Airway epithelial cell (primary cell): ENCODE data around the gene CCR8. TPM values are rescaled to one million over a fixed set of nuclear protein-coding genes. Genes with fewer than 3 reads are reported as not detected.

Experiments
- total RNA-seq: library from RNA; depleted of rRNA; stranded (reverse); fragments of >200 nt; gene quantifications from 2 replicates; pipeline ENCODE4 v1.2.3, GENCODE V29; 2015

CCR8 gene, protein sequence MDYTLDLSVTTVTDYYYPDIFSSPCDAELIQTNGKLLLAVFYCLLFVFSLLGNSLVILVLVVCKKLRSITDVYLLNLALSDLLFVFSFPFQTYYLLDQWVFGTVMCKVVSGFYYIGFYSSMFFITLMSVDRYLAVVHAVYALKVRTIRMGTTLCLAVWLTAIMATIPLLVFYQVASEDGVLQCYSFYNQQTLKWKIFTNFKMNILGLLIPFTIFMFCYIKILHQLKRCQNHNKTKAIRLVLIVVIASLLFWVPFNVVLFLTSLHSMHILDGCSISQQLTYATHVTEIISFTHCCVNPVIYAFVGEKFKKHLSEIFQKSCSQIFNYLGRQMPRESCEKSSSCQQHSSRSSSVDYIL
- total RNA-seq: not detected in 2 replicates

DNA sequence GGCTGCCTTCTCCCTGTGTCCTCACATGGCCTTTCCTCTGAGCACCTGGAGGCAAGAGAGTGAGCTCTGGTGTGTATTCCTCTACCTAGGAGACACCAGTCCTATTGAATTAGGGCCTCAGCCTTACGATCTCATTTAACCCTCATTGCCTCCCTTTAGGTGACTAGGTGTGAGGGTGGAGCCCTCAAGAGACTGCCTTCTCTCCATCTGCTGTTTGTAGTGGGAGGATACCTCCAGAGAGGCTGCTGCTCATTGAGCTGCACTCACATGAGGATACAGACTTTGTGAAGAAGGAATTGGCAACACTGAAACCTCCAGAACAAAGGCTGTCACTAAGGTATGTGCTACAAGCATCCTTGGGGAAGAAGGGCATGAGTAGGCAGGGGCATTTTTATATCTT lies at the start of gene CCR8:
TSS of gene CCR8 (plus strand) at position 217 of the 400 bp plus-strand sequence. CDS start 2,623 bp downstream, outside the sequence.

DNA sequence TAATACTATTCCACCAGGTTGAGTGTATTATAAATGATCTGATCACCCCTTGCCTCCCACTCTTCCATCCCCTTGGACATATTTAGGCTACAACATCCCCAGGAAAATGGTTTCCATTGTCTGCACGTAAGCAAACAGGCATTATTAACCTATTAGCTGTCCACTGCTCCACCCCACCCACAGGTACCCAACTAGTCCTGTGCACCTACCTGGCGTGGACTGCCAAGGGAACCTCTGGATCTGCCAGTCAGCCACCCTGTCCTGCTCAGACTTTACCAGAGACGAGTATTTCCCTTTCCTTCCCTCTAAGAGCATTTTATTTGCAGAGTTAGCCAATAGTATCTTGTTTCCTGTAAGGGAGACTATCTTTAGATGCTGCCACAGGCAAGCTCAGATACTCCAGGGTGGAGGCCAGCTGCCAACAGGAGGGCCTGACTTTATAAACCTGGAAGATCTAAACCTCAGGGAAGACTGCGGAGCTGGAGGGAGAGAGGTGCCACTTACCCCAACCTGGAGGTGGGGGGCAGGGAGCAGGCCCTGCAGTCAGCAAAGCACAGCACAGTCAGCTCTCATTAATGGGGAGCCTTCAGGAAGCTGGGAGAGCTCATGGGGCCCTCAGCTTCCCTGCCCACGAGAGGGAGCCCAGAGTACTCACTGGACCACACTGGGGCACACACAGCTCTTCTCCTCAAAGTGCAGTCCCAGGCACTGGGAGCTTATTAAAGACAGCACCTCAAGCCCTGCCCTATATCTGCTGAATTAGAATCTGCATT lies 49.6 kb upstream of the CCR8 start, which contains the start of gene CX3CR1:
TSS of gene CX3CR1 (minus strand) at position 292 of the 773 bp plus-strand sequence. CDS start 13,527 bp downstream, outside the sequence.

Other genes starting within 250 kb of the CCR8 start
- 34.1 and 46.4 TPM in 2 replicates for gene GORASP1, start 222.1 kb upstream of the CCR8 start, total RNA-seq
- 0.71 and 2.2 TPM in 2 replicates for gene TTC21A, start 222.0 kb upstream of the CCR8 start, total RNA-seq
- gene CSRNP1, start 176.1 kb upstream of the CCR8 start, total RNA-seq: 15.2 and 19.2 TPM in 2 replicates
- gene XIRP1, start 137.1 kb upstream of the CCR8 start, total RNA-seq: not detected in 2 replicates
- not detected in 2 replicates for gene CX3CR1, start 49.7 kb upstream of the CCR8 start, total RNA-seq
- 22.2 and 24.2 TPM in 2 replicates for gene SLC25A38, start 53.7 kb downstream of the CCR8 start, total RNA-seq
- gene RPSA, start 77.0 kb downstream of the CCR8 start, total RNA-seq: 2,582 and 2,734 TPM in 2 replicates
- gene MOBP, start 138.0 kb downstream of the CCR8 start, total RNA-seq: not detected in 2 replicates